Chondrocyte (in vitro differentiated cells): ENCODE results near the gene MRPS15. TPM values are rescaled to one million over a fixed set of nuclear protein-coding genes. Genes with fewer than 3 reads are reported as not detected.

Experiments used
- DNase-seq: peaks from one replicate; pipeline ENCODE4 v3.0.0; 2021; ENCODE audit warnings: mixed read lengths, low spot score
- H3K27ac Mint-ChIP-seq: one replicate; pipeline ENCODE4 v1.8.0; 2021; ENCODE audit warnings: mild to moderate bottlenecking, moderate library complexity, mixed read lengths; ENCODE audit not compliant: unreplicated experiment
- H3K27me3 Mint-ChIP-seq: 2 replicates; pipeline ENCODE4 v1.8.0; 2021; ENCODE audit warnings: low read depth, mixed read lengths
- H3K36me3 Mint-ChIP-seq: 2 replicates; pipeline ENCODE4 v1.8.0; 2021; ENCODE audit warnings: low read depth, mixed read lengths
- H3K4me1 Mint-ChIP-seq: 2 replicates; pipeline ENCODE4 v1.8.0; 2021; ENCODE audit warnings: low read depth, mild to moderate bottlenecking, mixed read lengths
- H3K4me3 Mint-ChIP-seq: one replicate; pipeline ENCODE4 v1.8.0; 2021; ENCODE audit warnings: mild to moderate bottlenecking, moderate library complexity, mixed read lengths; ENCODE audit not compliant: unreplicated experiment
- H3K9me3 Mint-ChIP-seq: 2 replicates; pipeline ENCODE4 v1.8.0; 2021; ENCODE audit warnings: low read depth, mixed read lengths
- CTCF ChIP-seq: fragments of 200-600 bp; sonication (generic); IDR thresholded peaks from 2 replicates; pipeline ENCODE4 v1.5.0; 2021; ENCODE audit warnings: antibody characterized with exemption, mild to moderate bottlenecking, moderate library complexity
- total RNA-seq: library from RNA; stranded (reverse); gene quantifications from 3 replicates; pipeline ENCODE4 v1.2.1, GENCODE V29; 2021

Gene MRPS15
- total RNA-seq, 1 donor from 2014 or later, result 51.3 TPM

GRCh38 chr1:36469163-36469562 is 5.0 kb upstream of the MRPS15 start:
- no peak overlapping the region for H3K4me3 Mint-ChIP-seq
- DNase-seq, result no peak
- peaks cover 1% of the 10 kb centered on the region for H3K27me3 Mint-ChIP-seq
- H3K4me1 Mint-ChIP-seq, result peaks cover 17% of the 10 kb centered on the region
- H3K27ac Mint-ChIP-seq, result no peak overlapping the region
- H3K9me3 Mint-ChIP-seq, result no peaks in the 10 kb centered on the region
- H3K36me3 Mint-ChIP-seq, result no peaks in the 10 kb centered on the region
- TF ChIP-seq CTCF, result no peak

- Mint-ChIP-seq H3K4me1 (peaks cover 26% of the 10 kb centered on the region), H3K4me3 (no peak overlapping the region), H3K36me3 (peaks cover 1% of the 10 kb centered on the region), H3K27me3 (peaks cover 1% of the 10 kb centered on the region), H3K27ac (no peak overlapping the region), H3K9me3 (no peaks in the 10 kb centered on the region)
- no peak for DNase-seq
- TF ChIP-seq CTCF, result no peak
Observed at GRCh38 chr1:36467700-36468455, 3.7 kb upstream of the MRPS15 start.

- H3K27me3 Mint-ChIP-seq, result no peaks in the 10 kb centered on the region
- H3K4me1 Mint-ChIP-seq, result peaks cover 30% of the 10 kb centered on the region
- no peak for DNase-seq
- H3K27ac Mint-ChIP-seq, result no peak overlapping the region
- no peak overlapping the region for H3K4me3 Mint-ChIP-seq
- no peaks in the 10 kb centered on the region for H3K9me3 Mint-ChIP-seq
- TF ChIP-seq CTCF, result no peak
- H3K36me3 Mint-ChIP-seq, result peaks cover 1% of the 10 kb centered on the region
Observed at GRCh38 chr1:36467027-36467410, 2.8 kb upstream of the MRPS15 start.

- no peak for DNase-seq
Observed at GRCh38 chr1:36466370-36467026, 2.3 kb upstream of the MRPS15 start.

More at GRCh38 chr1:36466370-36467026, 2.3 kb upstream of the MRPS15 start:
- Mint-ChIP-seq H3K9me3 (no peaks in the 10 kb centered on the region), H3K27ac (no peak overlapping the region), H3K4me3 (no peak overlapping the region), H3K36me3 (peaks cover 1% of the 10 kb centered on the region), H3K27me3 (no peaks in the 10 kb centered on the region), H3K4me1 (peaks cover 30% of the 10 kb centered on the region)
- no peak for TF ChIP-seq CTCF
